Type B pancreatic cell (in vitro differentiated cells): ENCODE data around the gene VAT1L. TPM values are rescaled to one million over a fixed set of nuclear protein-coding genes. Genes with fewer than 3 reads are reported as not detected.
"Not testable (repeated sequence)": the region's sequence is repeated elsewhere in the genome, so short reads cannot be mapped to it uniquely, and the experiment has no call there.

Source experiments
- DNase-seq: peaks from one replicate; pipeline ENCODE4 v3.0.0; 2021; ENCODE audit warnings: mixed read lengths; ENCODE audit not compliant: unreplicated experiment; ENCODE audit errors: extremely low spot score
- H3K27ac Mint-ChIP-seq: 2 replicates; pipeline ENCODE4 v1.8.0; 2021; ENCODE audit warnings: mild to moderate bottlenecking, mixed read lengths
- H3K27me3 Mint-ChIP-seq: 2 replicates; pipeline ENCODE4 v1.8.0; 2021; ENCODE audit warnings: mixed read lengths
- H3K36me3 Mint-ChIP-seq: 2 replicates; pipeline ENCODE4 v1.8.0; 2021; ENCODE audit warnings: mixed read lengths
- H3K4me1 Mint-ChIP-seq: one replicate; pipeline ENCODE4 v1.8.0; 2021; ENCODE audit warnings: mixed read lengths; ENCODE audit not compliant: unreplicated experiment
- H3K4me3 Mint-ChIP-seq: 2 replicates; pipeline ENCODE4 v1.8.0; 2021; ENCODE audit warnings: mild to moderate bottlenecking, mixed read lengths
- H3K9me3 Mint-ChIP-seq: 2 replicates; pipeline ENCODE4 v1.8.0; 2021; ENCODE audit warnings: mixed read lengths
- CTCF ChIP-seq: fragments of 200-600 bp; sonication (generic); conservative IDR thresholded peaks from 2 replicates; pipeline ENCODE4 v1.5.0; 2021; ENCODE audit warnings: antibody characterized with exemption, mild to moderate bottlenecking
- total RNA-seq: library from RNA; stranded (reverse); gene quantifications from 2 replicates; pipeline ENCODE4 v1.2.1, GENCODE V29; 2021; ENCODE audit warnings: low replicate concordance

VAT1L gene
- total RNA-seq, 1 donor from 2014 or later: 12.4 TPM

GRCh38 chr16:77943801-77944200 is 155.4 kb downstream of the VAT1L start:
- TF ChIP-seq CTCF: no peak
- no peak overlapping the region for H3K27ac Mint-ChIP-seq
- no peaks in the 10 kb centered on the region for H3K27me3 Mint-ChIP-seq
- peaks cover 6% of the 10 kb centered on the region for H3K9me3 Mint-ChIP-seq
- no peaks in the 10 kb centered on the region for H3K36me3 Mint-ChIP-seq
- H3K4me3 Mint-ChIP-seq: no peak overlapping the region
- no peak for DNase-seq
- peaks cover 20% of the 10 kb centered on the region for H3K4me1 Mint-ChIP-seq

GRCh38 chr16:77944631-77945030 is 156.3 kb downstream of the VAT1L start:
- Mint-ChIP-seq H3K27me3 (no peaks in the 10 kb centered on the region), H3K27ac (no peak overlapping the region), H3K36me3 (no peaks in the 10 kb centered on the region), H3K4me3 (no peak overlapping the region), H3K4me1 (peaks cover 22% of the 10 kb centered on the region), H3K9me3 (peaks cover 6% of the 10 kb centered on the region)
- TF ChIP-seq CTCF: no peak
- DNase-seq: no peak

DNA sequence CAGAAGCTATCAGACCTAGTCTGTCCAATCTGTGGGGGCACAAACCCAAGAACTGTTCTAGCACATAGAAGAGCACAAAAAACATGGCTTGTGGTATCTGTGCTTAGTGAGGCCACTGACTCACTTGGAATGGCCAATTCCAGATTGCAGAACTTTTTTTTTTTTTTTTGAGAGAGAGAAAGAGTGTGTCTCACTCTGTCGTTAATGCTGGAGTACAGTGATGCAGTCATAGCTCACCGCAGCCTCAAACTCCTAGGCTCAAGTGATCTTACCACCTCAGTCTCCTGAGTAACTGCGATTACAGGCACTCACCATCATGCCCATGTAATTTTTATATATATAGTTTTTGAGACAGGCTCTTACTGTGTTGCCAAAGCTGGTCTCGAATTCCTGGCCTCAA is 156.8 kb downstream of the VAT1L start:
- Mint-ChIP-seq H3K27me3 (no peaks in the 10 kb centered on the region), H3K4me1 (peaks cover 22% of the 10 kb centered on the region), H3K27ac (no peak overlapping the region), H3K9me3 (peaks cover 6% of the 10 kb centered on the region), H3K36me3 (no peaks in the 10 kb centered on the region), H3K4me3 (no peak overlapping the region)
- no peak for TF ChIP-seq CTCF
- no peak for DNase-seq

- no peak for TF ChIP-seq CTCF
- Mint-ChIP-seq H3K36me3 (no peaks in the 10 kb centered on the region), H3K27ac (no peak overlapping the region), H3K4me1 (peaks cover 22% of the 10 kb centered on the region), H3K4me3 (no peak overlapping the region), H3K9me3 (peaks cover 6% of the 10 kb centered on the region), H3K27me3 (no peaks in the 10 kb centered on the region)
- no peak for DNase-seq
Measured at GRCh38 chr16:77946823-77947222, 158.5 kb downstream of the VAT1L start.

- not testable (repeated sequence) for H3K9me3 Mint-ChIP-seq, H3K27ac Mint-ChIP-seq, H3K36me3 Mint-ChIP-seq, H3K27me3 Mint-ChIP-seq, H3K4me3 Mint-ChIP-seq, DNase-seq
- peaks cover 22% of the 10 kb centered on the region for H3K4me1 Mint-ChIP-seq
Measured at GRCh38 chr16:77947590-77947989, 159.2 kb downstream of the VAT1L start.

DNA sequence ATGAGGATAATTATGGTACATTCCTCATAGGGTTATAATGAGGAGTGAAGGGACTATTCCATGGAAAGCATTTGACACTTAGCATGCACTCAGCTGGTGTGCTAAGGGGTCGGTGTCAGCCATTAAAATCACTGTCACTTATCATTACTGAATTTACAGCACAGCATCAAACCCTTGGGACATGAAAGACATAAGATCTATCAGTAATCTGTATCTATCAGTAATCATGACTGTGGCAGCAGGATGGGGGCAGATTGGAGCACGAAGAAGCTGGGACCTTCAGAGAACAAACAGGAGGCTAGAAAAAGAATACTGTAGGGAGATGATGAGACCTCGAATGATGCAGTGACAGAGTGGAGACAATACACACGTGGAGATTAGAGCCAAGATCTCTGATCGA is 160.5 kb downstream of the VAT1L start:
- no peak for TF ChIP-seq CTCF
- Mint-ChIP-seq H3K4me3 (no peak overlapping the region), H3K27ac (no peak overlapping the region), H3K36me3 (no peaks in the 10 kb centered on the region), H3K4me1 (peaks cover 22% of the 10 kb centered on the region), H3K27me3 (no peaks in the 10 kb centered on the region), H3K9me3 (no peaks in the 10 kb centered on the region)
- no peak for DNase-seq
